Tibial nerve (tissue), 4 donors: ENCODE results near the gene PXDN.

Experiments used
- CTCF ChIP-seq, 5 experiments: fragments of 200-600 bp in 3 of 5; fragments of 450-650 bp in 2 of 5; sonication (generic) in 3 of 5; IDR thresholded peaks; one replicate each; pipeline ENCODE4 v1.5.1; 2016 to 2019; ENCODE audit warnings: antibody characterized with exemption in 5 of 5, mild to moderate bottlenecking in 3 of 5, moderate library complexity in 2 of 5
- EP300 ChIP-seq, 2 donors: sonication (generic); formaldehyde crosslinking; IDR thresholded peaks; one replicate each; pipeline ENCODE4 v1.6.1; 2017; ENCODE audit warnings: antibody characterized with exemption in 2 of 2, mild to moderate bottlenecking in 1 of 2
- POLR2A ChIP-seq, 2 donors: fragments of 450-650 bp; IDR thresholded peaks; one replicate each; pipeline ENCODE4 v1.6.1; 2017; ENCODE audit warnings: antibody characterized with exemption in 2 of 2, mild to moderate bottlenecking in 2 of 2, moderate library complexity in 2 of 2

GRCh38 chr2:1644427-1644826 lies 99.9 kb downstream of the PXDN start:
- TF ChIP-seq EP300 (IDR thresholded peaks at IDR 0.05) (no peak), CTCF (IDR thresholded peaks at IDR 0.05) (no peak), POLR2A (IDR thresholded peaks at IDR 0.05) (no peak)
